NB4 (cell line): ENCODE measurements around the gene RPA4.

Experiments
- DNase-seq: peaks from one replicate; pipeline ENCODE4 v3.0.0; 2010; ENCODE audit warnings: low read depth
- H3K4me3 ChIP-seq: one replicate; pipeline ENCODE4 v1.5.1; 2011; ENCODE audit warnings: mild to moderate bottlenecking, low read depth, low read length, moderate library complexity
- MYC ChIP-seq: IDR thresholded peaks from 2 replicates; pipeline ENCODE4 v1.6.1; 2011; ENCODE audit warnings: low read depth, low read length
- POLR2A ChIP-seq: IDR thresholded peaks from 2 replicates; pipeline ENCODE4 v1.6.1; 2011; ENCODE audit warnings: mild to moderate bottlenecking; ENCODE audit not compliant: insufficient read length; ENCODE audit errors: extremely low read depth
- TF ChIP-seq, protein P1 (sequence below): IDR thresholded peaks from one replicate; pipeline ENCODE4 v1.5.1; 2012; ENCODE audit warnings: low read depth, low read length
- TF ChIP-seq, protein P2 (sequence below): IDR thresholded peaks from 2 replicates; pipeline ENCODE4 v1.6.1; 2011; ENCODE audit warnings: low read depth, low read length

The RPA4 gene, protein sequence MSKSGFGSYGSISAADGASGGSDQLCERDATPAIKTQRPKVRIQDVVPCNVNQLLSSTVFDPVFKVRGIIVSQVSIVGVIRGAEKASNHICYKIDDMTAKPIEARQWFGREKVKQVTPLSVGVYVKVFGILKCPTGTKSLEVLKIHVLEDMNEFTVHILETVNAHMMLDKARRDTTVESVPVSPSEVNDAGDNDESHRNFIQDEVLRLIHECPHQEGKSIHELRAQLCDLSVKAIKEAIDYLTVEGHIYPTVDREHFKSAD

DNA sequence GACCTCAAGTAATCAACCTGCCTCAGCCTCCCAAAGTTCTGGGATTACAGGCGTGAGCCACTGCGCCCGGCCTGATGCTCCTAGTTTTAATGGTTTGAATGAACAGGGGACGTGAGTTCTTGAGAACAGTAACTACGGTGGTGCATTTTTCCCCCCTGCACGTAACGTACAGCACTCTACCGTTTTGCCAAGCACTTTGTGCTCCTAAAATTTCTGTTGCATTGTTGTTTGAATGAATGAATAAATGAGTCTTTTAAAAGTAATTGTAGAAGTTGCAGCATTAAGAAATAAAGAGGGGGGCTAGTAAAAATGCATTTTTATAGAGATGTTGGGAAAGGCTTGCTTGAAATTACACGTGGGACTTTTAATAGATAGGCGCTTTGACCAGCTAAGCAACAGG is at the start of gene RPA4:
TSS of gene RPA4 (plus strand) at position 301 of the 400 bp plus-strand sequence. CDS start 403 bp downstream, outside the sequence.
- no peak within 1 kb of the TSS for H3K4me3 ChIP-seq
- no peak for TF ChIP-seq MYC
- TF ChIP-seq, protein P1, sequence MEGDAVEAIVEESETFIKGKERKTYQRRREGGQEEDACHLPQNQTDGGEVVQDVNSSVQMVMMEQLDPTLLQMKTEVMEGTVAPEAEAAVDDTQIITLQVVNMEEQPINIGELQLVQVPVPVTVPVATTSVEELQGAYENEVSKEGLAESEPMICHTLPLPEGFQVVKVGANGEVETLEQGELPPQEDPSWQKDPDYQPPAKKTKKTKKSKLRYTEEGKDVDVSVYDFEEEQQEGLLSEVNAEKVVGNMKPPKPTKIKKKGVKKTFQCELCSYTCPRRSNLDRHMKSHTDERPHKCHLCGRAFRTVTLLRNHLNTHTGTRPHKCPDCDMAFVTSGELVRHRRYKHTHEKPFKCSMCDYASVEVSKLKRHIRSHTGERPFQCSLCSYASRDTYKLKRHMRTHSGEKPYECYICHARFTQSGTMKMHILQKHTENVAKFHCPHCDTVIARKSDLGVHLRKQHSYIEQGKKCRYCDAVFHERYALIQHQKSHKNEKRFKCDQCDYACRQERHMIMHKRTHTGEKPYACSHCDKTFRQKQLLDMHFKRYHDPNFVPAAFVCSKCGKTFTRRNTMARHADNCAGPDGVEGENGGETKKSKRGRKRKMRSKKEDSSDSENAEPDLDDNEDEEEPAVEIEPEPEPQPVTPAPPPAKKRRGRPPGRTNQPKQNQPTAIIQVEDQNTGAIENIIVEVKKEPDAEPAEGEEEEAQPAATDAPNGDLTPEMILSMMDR: no peak
- TF ChIP-seq, protein P2, sequence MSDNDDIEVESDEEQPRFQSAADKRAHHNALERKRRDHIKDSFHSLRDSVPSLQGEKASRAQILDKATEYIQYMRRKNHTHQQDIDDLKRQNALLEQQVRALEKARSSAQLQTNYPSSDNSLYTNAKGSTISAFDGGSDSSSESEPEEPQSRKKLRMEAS: no peak
- no peak for TF ChIP-seq POLR2A
- no peak for DNase-seq

DNA sequence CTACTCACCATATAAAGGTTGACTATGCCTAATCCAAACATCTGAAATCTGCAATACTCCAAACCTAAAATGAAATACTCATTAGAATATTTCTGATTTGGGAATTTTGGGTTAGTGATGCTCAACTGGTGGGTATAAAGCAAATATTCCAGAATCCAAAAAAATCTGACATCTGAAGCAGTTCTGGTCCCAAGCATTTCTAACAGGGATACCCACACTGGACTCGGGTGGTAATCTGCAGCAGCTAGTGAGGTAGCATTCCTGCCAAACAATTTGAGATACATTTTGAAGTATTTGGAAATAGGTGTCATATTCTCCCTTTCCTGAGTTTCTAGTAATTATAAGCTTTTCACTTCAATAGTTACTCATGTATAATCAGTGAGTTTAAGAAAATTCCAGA is 49.6 kb upstream of the RPA4 start:
- no peak for DNase-seq
- H3K4me3 ChIP-seq: no peak overlapping the region
- TF ChIP-seq MYC (no peak), POLR2A (no peak)
- TF ChIP-seq, protein P1: no peak
- TF ChIP-seq, protein P2: no peak

DNA sequence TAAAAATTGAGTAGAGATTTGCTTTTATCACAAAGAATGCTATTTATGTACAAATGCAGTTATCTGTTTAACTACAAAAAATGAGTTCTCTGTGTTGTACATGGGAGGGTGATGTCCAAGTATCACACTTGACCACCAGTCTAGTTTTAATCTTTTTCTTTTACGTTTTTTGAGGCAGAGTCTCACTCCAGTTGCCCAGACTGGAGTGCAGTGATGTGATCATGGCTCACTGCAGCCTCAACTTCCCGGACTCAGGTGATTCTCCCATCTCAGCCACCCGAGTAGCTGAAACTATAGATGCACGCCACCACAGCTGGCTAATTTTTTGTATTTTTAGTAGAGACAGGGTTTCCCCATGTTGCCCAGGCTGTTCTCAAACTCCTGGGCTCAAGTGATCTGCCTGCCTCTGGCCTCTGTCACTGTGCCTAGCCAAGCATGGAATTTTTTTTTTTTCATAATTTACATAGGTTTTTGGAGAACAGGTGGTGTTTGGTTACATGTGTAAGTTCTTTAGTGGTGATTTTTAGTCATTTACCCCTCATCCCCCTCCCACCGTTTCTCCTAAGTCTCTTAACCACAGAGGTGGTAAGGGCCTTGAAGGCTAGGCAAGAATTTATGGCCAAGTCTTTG is 47.9 kb upstream of the RPA4 start:
- H3K4me3 ChIP-seq: no peak overlapping the region
- DNase-seq: no peak
- TF ChIP-seq, protein P2: no peak
- TF ChIP-seq, protein P1: no peak
- TF ChIP-seq MYC (no peak), POLR2A (no peak)

DNA sequence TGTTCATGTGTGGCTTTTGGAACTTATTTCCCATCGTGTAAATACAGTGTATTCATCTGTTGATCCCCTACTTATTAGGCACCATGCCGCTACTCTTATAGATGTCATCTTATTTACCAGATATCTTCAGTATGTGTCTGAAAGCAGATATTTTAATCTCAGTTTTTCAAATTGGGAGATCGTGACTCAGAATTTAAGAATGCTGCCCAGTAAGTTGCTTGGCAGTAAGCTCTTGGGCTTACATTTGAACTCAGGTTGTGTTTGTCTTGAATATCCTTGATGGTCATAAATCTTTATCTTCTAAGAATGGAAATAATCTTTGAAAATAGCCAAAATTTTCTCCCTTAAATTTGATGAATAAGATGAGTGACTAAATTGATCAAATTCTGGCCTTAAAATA is 45.9 kb upstream of the RPA4 start:
- H3K4me3 ChIP-seq: no peak overlapping the region
- DNase-seq: no peak
- TF ChIP-seq, protein P2: no peak
- TF ChIP-seq, protein P1: no peak
- no peak for TF ChIP-seq MYC
- no peak for TF ChIP-seq POLR2A

DNA sequence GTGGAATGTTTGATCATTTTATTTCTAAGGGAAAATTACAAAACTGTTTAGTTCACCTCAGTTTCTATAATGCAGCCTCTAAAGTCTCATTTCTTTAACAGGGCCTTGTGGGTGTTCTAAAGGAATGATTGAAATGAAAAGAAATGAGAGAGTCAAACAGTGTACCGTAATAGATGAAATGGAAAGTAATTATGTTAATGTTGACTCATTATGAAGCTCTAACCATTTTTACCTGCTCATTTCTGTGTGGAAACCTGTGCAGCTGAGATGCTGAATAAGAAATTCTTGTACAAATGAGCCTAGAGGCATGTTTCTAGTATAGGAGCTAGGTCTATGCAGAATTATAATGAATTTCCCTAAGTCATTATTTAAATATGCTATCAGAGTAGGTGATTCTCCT is 45.2 kb upstream of the RPA4 start:
- TF ChIP-seq POLR2A: no peak
- TF ChIP-seq, protein P1: no peak
- TF ChIP-seq, protein P2: no peak
- no peak for TF ChIP-seq MYC

More for the DNA sequence above, 45.2 kb upstream of the RPA4 start:
- no peak for DNase-seq
- H3K4me3 ChIP-seq: no peak overlapping the region
